Endothelial cell of umbilical vein (primary cell): ENCODE results near the gene CADPS.

Experiments used
- CTCF ChIP-seq, 2 donors: IDR thresholded peaks; 1 replicate in 1 of 2; 2 replicates in 1 of 2; pipeline ENCODE4 v1.5.1; 2011; ENCODE audit warnings: low read length in 2 of 2, mild to moderate bottlenecking in 2 of 2, moderate library complexity in 2 of 2, control low read depth in 1 of 2, inconsistent platforms in 1 of 2, low read depth in 1 of 2; ENCODE audit not compliant: insufficient read depth in 1 of 2; ENCODE audit errors: extremely low read depth in 1 of 2
- EZH2 ChIP-seq: IDR thresholded peaks from 2 replicates; pipeline ENCODE4 v1.6.1; 2012; ENCODE audit warnings: borderline replicate concordance, low read depth, mild to moderate bottlenecking, moderate library complexity, low read length, inconsistent platforms; ENCODE audit not compliant: severe bottlenecking
- FOS ChIP-seq: IDR thresholded peaks from 2 replicates; pipeline ENCODE4 v1.6.1; 2011; ENCODE audit warnings: mild to moderate bottlenecking, low read length, moderate library complexity, borderline replicate concordance; ENCODE audit not compliant: insufficient read depth
- JUN ChIP-seq: IDR thresholded peaks from 2 replicates; pipeline ENCODE4 v1.6.1; 2011; ENCODE audit warnings: borderline replicate concordance, low read depth; ENCODE audit not compliant: insufficient read length, insufficient read depth
- MAX ChIP-seq: IDR thresholded peaks from 2 replicates; pipeline ENCODE4 v1.6.1; 2011; ENCODE audit not compliant: insufficient read depth, insufficient read length
- POLR2A ChIP-seq: IDR thresholded peaks from 2 replicates; pipeline ENCODE4 v1.6.1; 2012; ENCODE audit warnings: low read depth, mild to moderate bottlenecking, control low read depth, low read length
- POLR2AphosphoS5 ChIP-seq: IDR thresholded peaks from 2 replicates; pipeline ENCODE4 v1.6.1; 2012; ENCODE audit warnings: low read depth, mild to moderate bottlenecking, control low read depth, low read length, moderate library complexity; ENCODE audit not compliant: insufficient read depth

- TF ChIP-seq JUN = no peak
- TF ChIP-seq EZH2 = no peak
- TF ChIP-seq CTCF (IDR thresholded peaks at IDR 0.05; ENCODE audit: extremely low read depth in 1 of 2, insufficient read depth in 1 of 2, low read depth in 1 of 2, low read length in 2 of 2) = no peak
- TF ChIP-seq POLR2AphosphoS5 = no peak
- TF ChIP-seq POLR2A = no peak
- TF ChIP-seq FOS = no peak
- TF ChIP-seq MAX = no peak
Observed at GRCh38 chr3:62888180-62888579, 13.0 kb upstream of the CADPS start.
